ENCODE results near the gene EN1. TPM values are rescaled to one million over a fixed set of nuclear protein-coding genes. Genes with fewer than 3 reads are reported as not detected.

The EN1 gene
- total RNA-seq, 2 experiments from 2014 or later, result not detected

- Histone ChIP-seq H3K27ac (ENCODE audit: low read depth, low read length, poor library complexity, severe bottlenecking) (no peak overlapping the region), H3K4me3 (ENCODE audit: low read depth, low read length, poor library complexity, severe bottlenecking) (no peak overlapping the region), H3K36me3 (ENCODE audit: insufficient read depth, low read length) (no peaks in the 10 kb centered on the region), H3K4me1 (ENCODE audit: insufficient read depth, low read length, poor library complexity, severe bottlenecking) (no peaks in the 10 kb centered on the region), H3K79me2 (ENCODE audit: insufficient read depth, low read depth, low read length) (no peaks in the 10 kb centered on the region), H3K9me2 (ENCODE audit: insufficient read depth, low read length) (no peaks in the 10 kb centered on the region), H3K4me2 (ENCODE audit: low read length) (no peak overlapping the region), H2AFZ (ENCODE audit: low read length) (no peak overlapping the region), H4K20me1 (ENCODE audit: insufficient read depth, low read length) (no peaks in the 10 kb centered on the region), H3K9me3 (ENCODE audit: low read length) (no peaks in the 10 kb centered on the region)
- no peak for DNase-seq (ENCODE audit: low spot score)
- ChIA-PET CTCF (ENCODE audit: unreplicated experiment) (no interaction called here), POLR2A (no interaction called here)
- no TSS peak for BruUV-seq (replicated peaks)
- TF ChIP-seq, protein P1, sequence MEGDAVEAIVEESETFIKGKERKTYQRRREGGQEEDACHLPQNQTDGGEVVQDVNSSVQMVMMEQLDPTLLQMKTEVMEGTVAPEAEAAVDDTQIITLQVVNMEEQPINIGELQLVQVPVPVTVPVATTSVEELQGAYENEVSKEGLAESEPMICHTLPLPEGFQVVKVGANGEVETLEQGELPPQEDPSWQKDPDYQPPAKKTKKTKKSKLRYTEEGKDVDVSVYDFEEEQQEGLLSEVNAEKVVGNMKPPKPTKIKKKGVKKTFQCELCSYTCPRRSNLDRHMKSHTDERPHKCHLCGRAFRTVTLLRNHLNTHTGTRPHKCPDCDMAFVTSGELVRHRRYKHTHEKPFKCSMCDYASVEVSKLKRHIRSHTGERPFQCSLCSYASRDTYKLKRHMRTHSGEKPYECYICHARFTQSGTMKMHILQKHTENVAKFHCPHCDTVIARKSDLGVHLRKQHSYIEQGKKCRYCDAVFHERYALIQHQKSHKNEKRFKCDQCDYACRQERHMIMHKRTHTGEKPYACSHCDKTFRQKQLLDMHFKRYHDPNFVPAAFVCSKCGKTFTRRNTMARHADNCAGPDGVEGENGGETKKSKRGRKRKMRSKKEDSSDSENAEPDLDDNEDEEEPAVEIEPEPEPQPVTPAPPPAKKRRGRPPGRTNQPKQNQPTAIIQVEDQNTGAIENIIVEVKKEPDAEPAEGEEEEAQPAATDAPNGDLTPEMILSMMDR (conservative IDR thresholded peaks at IDR 0.05; ENCODE audit: low read length), result no peak
- TF ChIP-seq EZH2phosphoT487 (IDR thresholded peaks at IDR 0.05; ENCODE audit: borderline replicate concordance, low read depth, low read length), result no peak
- intact Hi-C loops (cut with micrococcal nuclease; ENCODE audit: unreplicated experiment), result no loop called here
Observed at GRCh38 chr2:118808429-118808809, 39.0 kb downstream of the EN1 start.

GRCh38 chr2:118807668-118808428 lies 39.6 kb downstream of the EN1 start:
- intact Hi-C loops (cut with micrococcal nuclease; ENCODE audit: unreplicated experiment), result no loop called here
- ChIA-PET POLR2A (no interaction called here), CTCF (ENCODE audit: unreplicated experiment) (no interaction called here)
- Histone ChIP-seq H3K27ac (ENCODE audit: low read depth, low read length, poor library complexity, severe bottlenecking) (no peak overlapping the region), H3K4me1 (ENCODE audit: insufficient read depth, low read length, poor library complexity, severe bottlenecking) (no peaks in the 10 kb centered on the region), H3K36me3 (ENCODE audit: insufficient read depth, low read length) (no peaks in the 10 kb centered on the region), H3K79me2 (ENCODE audit: insufficient read depth, low read depth, low read length) (no peaks in the 10 kb centered on the region), H3K9me2 (ENCODE audit: insufficient read depth, low read length) (no peaks in the 10 kb centered on the region), H3K4me3 (ENCODE audit: low read depth, low read length, poor library complexity, severe bottlenecking) (no peak overlapping the region), H3K9me3 (ENCODE audit: low read length) (no peaks in the 10 kb centered on the region), H3K4me2 (ENCODE audit: low read length) (no peak overlapping the region), H2AFZ (ENCODE audit: low read length) (no peak overlapping the region), H4K20me1 (ENCODE audit: insufficient read depth, low read length) (no peaks in the 10 kb centered on the region)
- DNase-seq (ENCODE audit: low spot score), result no peak
- TF ChIP-seq, protein P1 (conservative IDR thresholded peaks at IDR 0.05; ENCODE audit: low read length), result no peak
- TF ChIP-seq EZH2phosphoT487 (IDR thresholded peaks at IDR 0.05; ENCODE audit: borderline replicate concordance, low read depth, low read length), result no peak
- BruUV-seq (replicated peaks), result no TSS peak

- Histone ChIP-seq H3K4me2 (ENCODE audit: low read length) (no peak overlapping the region), H3K36me3 (ENCODE audit: insufficient read depth, low read length) (no peaks in the 10 kb centered on the region), H3K27ac (ENCODE audit: low read depth, low read length, poor library complexity, severe bottlenecking) (no peak overlapping the region), H3K4me3 (ENCODE audit: low read depth, low read length, poor library complexity, severe bottlenecking) (no peak overlapping the region), H4K20me1 (ENCODE audit: insufficient read depth, low read length) (no peaks in the 10 kb centered on the region), H3K9me3 (ENCODE audit: low read length) (no peaks in the 10 kb centered on the region), H3K9me2 (ENCODE audit: insufficient read depth, low read length) (no peaks in the 10 kb centered on the region), H2AFZ (ENCODE audit: low read length) (no peak overlapping the region), H3K4me1 (ENCODE audit: insufficient read depth, low read length, poor library complexity, severe bottlenecking) (no peaks in the 10 kb centered on the region), H3K79me2 (ENCODE audit: insufficient read depth, low read depth, low read length) (no peaks in the 10 kb centered on the region)
- CTCF ChIA-PET (ENCODE audit: unreplicated experiment), result no interaction called here
- intact Hi-C loops (cut with micrococcal nuclease; ENCODE audit: unreplicated experiment), result no loop called here
- no TSS peak for BruUV-seq (replicated peaks)
- POLR2A ChIA-PET, result no interaction called here
- no peak for DNase-seq (ENCODE audit: low spot score)
- TF ChIP-seq EZH2phosphoT487 (IDR thresholded peaks at IDR 0.05; ENCODE audit: borderline replicate concordance, low read depth, low read length), result no peak
- TF ChIP-seq, protein P1 (conservative IDR thresholded peaks at IDR 0.05; ENCODE audit: low read length), result no peak
Observed at GRCh38 chr2:118806797-118807667, 40.4 kb downstream of the EN1 start.

Measured in OCI-LY7 (cell line).